Natural killer cell treated with Interleukin-12 subunit alpha and Interleukin-12 subunit beta and Interleukin-15 and Interleukin-18, amount 100 ng/mL, for 72 hours (primary cell): Measurements from ENCODE around the gene RGS10. TPM values are rescaled to one million over a fixed set of nuclear protein-coding genes. Genes with fewer than 3 reads are reported as not detected.

Source experiments
- ATAC-seq, 2 donors: fragments of 150-1000 bp; cut with Tn5 transposase in 1 of 2; sonication (Bioruptor Pico), chemical (Tn5 transposase) in 1 of 2; 2 replicates each; pipeline ENCODE4 v1.10.0; 2021
- DNase-seq: peaks from one replicate; pipeline ENCODE4 v3.0.0; 2022; ENCODE audit warnings: low spot score
- H3K27ac Mint-ChIP-seq, 2 donors: 1 replicate in 1 of 2; 2 replicates in 1 of 2; pipeline ENCODE4 v1.8.0; 2022; ENCODE audit warnings: mixed read lengths in 2 of 2, mild to moderate bottlenecking in 1 of 2, moderate library complexity in 1 of 2
- H3K27me3 Mint-ChIP-seq, 2 donors: 1 replicate in 1 of 2; 2 replicates in 1 of 2; pipeline ENCODE4 v1.8.0; 2022; ENCODE audit warnings: mixed read lengths in 2 of 2
- H3K36me3 Mint-ChIP-seq: one replicate; pipeline ENCODE4 v1.8.0; 2022; ENCODE audit warnings: mixed read lengths
- H3K4me1 Mint-ChIP-seq, 2 donors: 1 replicate in 1 of 2; 2 replicates in 1 of 2; pipeline ENCODE4 v1.8.0; 2022; ENCODE audit warnings: low read depth in 2 of 2, mixed read lengths in 2 of 2, mild to moderate bottlenecking in 1 of 2
- H3K4me3 Mint-ChIP-seq: one replicate; pipeline ENCODE4 v1.8.0; 2022; ENCODE audit warnings: mixed read lengths
- H3K9me3 Mint-ChIP-seq: 2 replicates; pipeline ENCODE4 v1.8.0; 2022; ENCODE audit warnings: mixed read lengths
- total RNA-seq, 2 donors: library from RNA; stranded (reverse); gene quantifications; one replicate each; pipeline ENCODE4 v1.2.3, GENCODE V29; 2022

RGS10 gene
- total RNA-seq, 2 donors from 2014 or later = 23.0 to 26.1 TPM

DNA sequence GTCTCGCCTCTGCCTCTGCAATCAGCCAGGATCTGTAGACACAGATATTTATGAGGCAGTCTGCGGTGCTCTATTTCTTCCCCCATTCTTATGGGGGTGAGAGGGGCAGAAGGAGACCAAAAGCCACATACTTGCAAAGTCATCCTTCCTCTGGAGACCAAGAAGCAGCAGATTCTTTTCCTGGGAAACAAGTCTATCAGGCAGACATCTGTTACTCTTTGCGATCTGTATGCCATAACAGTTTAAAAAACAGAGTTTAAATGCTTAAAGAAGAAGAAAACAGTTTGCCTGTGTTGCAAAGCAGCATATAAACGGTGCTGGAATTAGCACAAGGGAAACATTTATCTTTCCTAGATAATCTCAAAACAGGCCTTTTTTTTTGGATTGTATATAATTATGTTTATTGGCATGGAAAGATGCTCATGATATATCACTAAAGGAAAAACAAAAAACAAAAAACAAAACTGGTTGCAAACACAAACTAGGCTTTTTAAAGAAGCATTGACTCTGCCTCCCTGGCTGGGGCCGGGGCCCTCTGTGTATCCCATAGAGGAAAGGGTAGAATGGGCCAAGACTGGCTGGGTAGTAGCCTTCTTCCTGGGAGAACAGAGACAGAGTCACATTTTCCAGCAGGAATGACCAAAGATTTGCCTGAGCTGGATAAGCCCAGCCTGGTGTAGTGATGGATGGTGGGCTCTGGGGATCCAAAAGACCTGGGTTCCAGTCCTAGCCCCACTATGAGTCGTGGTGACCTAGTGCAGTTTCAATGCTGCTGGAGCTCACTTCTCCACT lies 50.4 kb downstream of the RGS10 start:
- no peaks in the 10 kb centered on the region for H3K27me3 Mint-ChIP-seq
- DNase-seq (no peak), ATAC-seq (no peak)
- peak overlapping the region in 1 of 2 donors; percentile 37 for H3K27ac Mint-ChIP-seq
- no peak overlapping the region for H3K4me3 Mint-ChIP-seq
- peaks cover 23 to 25% of the 10 kb centered on the region in 2 donors for H3K4me1 Mint-ChIP-seq
- no peaks in the 10 kb centered on the region for H3K9me3 Mint-ChIP-seq
- H3K36me3 Mint-ChIP-seq = no peaks in the 10 kb centered on the region

DNA sequence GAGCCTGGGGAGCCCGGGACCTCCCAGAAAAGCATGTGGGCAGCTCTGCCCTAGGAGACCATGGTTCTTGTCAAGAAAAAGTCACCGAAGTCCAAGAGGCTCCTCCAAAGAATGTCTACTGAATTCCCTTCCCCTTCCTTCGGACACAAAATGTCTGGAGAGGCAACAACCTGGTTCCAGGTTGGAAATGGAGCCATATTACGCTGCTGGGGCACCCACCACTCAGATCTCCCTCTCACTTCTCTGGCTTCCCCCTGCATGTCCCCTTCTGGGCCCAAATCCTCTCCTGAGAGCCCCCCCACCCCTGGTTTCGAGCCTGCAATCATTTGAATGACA lies 52.6 kb downstream of the RGS10 start:
- Mint-ChIP-seq H3K27me3 (no peaks in the 10 kb centered on the region), H3K36me3 (no peaks in the 10 kb centered on the region), H3K27ac (peak overlapping the region; percentile 70 to 87), H3K4me3 (peak overlapping the region; percentile 62), H3K9me3 (no peaks in the 10 kb centered on the region), H3K4me1 (peaks cover 18 to 20% of the 10 kb centered on the region in 2 donors)
- ATAC-seq (no peak), DNase-seq (no peak)

DNA sequence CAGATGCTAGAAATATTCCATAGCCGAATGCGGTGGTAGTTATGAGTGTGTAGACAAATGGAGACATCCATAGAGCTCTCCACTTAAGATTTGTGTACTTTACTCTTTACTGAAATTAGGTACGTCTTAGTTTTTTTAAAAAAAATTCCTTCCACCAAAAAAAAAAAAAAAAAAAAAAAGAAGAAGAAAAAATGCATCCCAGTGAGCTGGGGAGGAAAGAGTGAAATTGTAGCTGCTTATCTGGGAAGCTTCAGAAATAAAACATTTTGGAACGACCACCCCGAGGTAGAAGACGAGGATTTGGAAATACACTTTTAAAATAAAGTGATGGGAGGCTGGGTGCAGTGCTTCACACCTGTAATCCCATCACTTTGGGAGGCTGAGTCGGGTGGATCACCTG lies 53.8 kb downstream of the RGS10 start:
- peak overlapping the region; percentile 70 to 87 for H3K27ac Mint-ChIP-seq
- peaks cover 7 to 8% of the 10 kb centered on the region in 2 donors for H3K4me1 Mint-ChIP-seq
- no peak for DNase-seq
- no peaks in the 10 kb centered on the region for H3K9me3 Mint-ChIP-seq
- no peaks in the 10 kb centered on the region for H3K27me3 Mint-ChIP-seq
- H3K36me3 Mint-ChIP-seq = no peaks in the 10 kb centered on the region
- ATAC-seq = no peak
- no peak overlapping the region for H3K4me3 Mint-ChIP-seq

DNA sequence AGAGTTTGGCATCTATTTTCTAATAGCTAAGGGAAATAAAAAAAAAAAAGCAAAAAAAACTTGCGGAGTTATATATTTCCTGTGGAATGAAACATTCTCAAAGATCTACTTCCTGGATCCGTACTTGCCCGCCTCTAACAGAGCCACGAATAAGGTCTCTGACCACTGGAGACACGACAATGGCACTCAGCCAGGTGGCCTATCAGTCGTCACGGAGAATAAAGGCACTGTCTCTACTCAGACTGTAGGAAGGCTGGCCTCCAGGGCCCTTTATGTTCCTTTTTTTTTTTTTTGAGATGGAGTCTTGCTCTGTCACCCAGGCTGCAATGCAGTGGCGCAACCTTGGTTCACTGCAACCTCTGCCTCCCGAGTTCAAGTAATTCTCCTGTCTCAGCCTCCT lies 58.7 kb downstream of the RGS10 start:
- ATAC-seq (no peak), DNase-seq (no peak)
- peaks cover 0 to 4% of the 10 kb centered on the region in 2 donors for H3K27me3 Mint-ChIP-seq
- H3K4me3 Mint-ChIP-seq = no peak overlapping the region
- H3K4me1 Mint-ChIP-seq = peaks cover 3 to 4% of the 10 kb centered on the region in 2 donors
- H3K9me3 Mint-ChIP-seq = no peaks in the 10 kb centered on the region
- H3K36me3 Mint-ChIP-seq = no peaks in the 10 kb centered on the region
- no peak overlapping the region for H3K27ac Mint-ChIP-seq

DNA sequence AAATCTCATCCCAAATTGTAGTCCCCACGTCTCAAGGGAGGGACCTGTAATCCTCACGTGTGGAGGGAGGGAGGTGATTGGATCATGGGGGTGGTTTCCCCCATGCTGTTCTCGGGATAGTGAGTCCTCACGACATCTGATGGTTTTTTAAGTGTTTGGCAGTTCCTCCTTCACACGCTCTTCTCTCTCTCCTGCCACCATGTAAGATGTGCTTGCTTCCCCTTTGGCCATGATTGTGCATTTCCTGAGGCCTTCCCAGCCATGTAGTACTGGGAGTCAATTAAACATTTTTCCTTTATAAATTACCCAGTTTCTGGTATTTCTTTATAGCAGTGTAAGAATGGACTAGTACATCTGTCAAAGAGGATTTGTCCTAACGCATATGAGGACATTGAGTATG lies 59.5 kb downstream of the RGS10 start:
- no peak overlapping the region for H3K4me3 Mint-ChIP-seq
- peaks cover 0 to 4% of the 10 kb centered on the region in 2 donors for H3K27me3 Mint-ChIP-seq
- H3K27ac Mint-ChIP-seq = no peak overlapping the region
- no peaks in the 10 kb centered on the region for H3K36me3 Mint-ChIP-seq
- no peaks in the 10 kb centered on the region for H3K9me3 Mint-ChIP-seq
- peaks cover 9 to 10% of the 10 kb centered on the region in 2 donors for H3K4me1 Mint-ChIP-seq
- no peak for DNase-seq
- ATAC-seq = no peak

GRCh38 chr10:119481781-119482426 lies 60.6 kb downstream of the RGS10 start:
- no peak for DNase-seq
- H3K27ac Mint-ChIP-seq = no peak overlapping the region
- H3K27me3 Mint-ChIP-seq = peaks cover 10 to 12% of the 10 kb centered on the region in 2 donors
- no peaks in the 10 kb centered on the region for H3K36me3 Mint-ChIP-seq
- no peak for ATAC-seq
- H3K4me1 Mint-ChIP-seq = peaks cover 17 to 19% of the 10 kb centered on the region in 2 donors
- H3K9me3 Mint-ChIP-seq = no peaks in the 10 kb centered on the region
- H3K4me3 Mint-ChIP-seq = no peak overlapping the region

GRCh38 chr10:119480667-119481066 lies 61.9 kb downstream of the RGS10 start:
- DNase-seq (no peak), ATAC-seq (no peak)
- H3K27me3 Mint-ChIP-seq = peaks cover 12 to 20% of the 10 kb centered on the region in 2 donors
- no peaks in the 10 kb centered on the region for H3K9me3 Mint-ChIP-seq
- H3K4me1 Mint-ChIP-seq = peaks cover 17 to 19% of the 10 kb centered on the region in 2 donors
- no peaks in the 10 kb centered on the region for H3K36me3 Mint-ChIP-seq
- no peak overlapping the region for H3K27ac Mint-ChIP-seq
- no peak overlapping the region for H3K4me3 Mint-ChIP-seq

DNA sequence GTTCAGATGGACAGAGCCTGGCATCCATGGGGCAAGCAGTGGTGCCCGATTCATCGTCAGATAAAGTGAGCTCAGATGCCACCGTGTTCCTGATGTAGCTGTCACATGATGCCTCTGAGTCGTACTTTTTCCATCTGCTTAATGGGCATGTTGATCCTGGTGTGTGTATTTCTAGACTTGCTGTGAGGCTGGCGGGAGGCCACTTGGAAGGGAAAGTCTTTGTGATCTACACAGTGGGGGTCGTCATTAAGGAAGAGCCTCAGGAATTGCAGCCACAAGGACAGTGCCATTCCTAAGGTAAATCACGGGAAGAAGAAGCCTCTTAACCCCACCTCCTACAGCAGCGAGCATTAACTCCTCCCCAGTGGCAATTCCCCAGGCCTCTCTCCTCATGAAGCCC lies 63.0 kb downstream of the RGS10 start:
- ATAC-seq = no peak
- no peak for DNase-seq
- no peaks in the 10 kb centered on the region for H3K36me3 Mint-ChIP-seq
- peaks cover 17 to 19% of the 10 kb centered on the region in 2 donors for H3K4me1 Mint-ChIP-seq
- peaks cover 12 to 20% of the 10 kb centered on the region in 2 donors for H3K27me3 Mint-ChIP-seq
- H3K27ac Mint-ChIP-seq = no peak overlapping the region
- H3K9me3 Mint-ChIP-seq = no peaks in the 10 kb centered on the region
- H3K4me3 Mint-ChIP-seq = no peak overlapping the region

DNA sequence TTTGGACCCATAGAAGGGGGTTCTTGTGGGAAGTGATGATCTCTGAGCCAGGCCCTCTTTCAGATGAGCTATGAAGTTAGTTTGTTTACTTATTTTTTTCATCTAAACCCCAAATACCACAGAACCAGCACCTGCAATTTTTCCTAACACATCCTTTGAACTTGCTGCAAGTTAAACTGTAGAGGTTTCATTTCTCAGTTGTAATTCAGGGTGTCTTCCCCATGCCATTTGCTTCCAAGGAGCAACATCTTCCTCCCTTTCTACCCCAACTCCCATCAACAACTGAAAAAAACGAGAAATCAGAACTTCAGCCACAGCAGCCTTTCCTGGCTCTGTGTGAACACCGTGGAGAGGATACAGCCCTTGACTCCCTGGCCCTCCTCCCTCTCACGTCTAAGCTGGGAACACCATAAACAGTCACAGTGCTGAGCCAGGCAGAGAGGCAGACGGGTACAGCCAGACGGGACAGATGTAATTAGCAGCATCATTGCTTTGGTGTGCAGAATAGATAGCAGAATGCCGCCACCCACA lies 63.6 kb downstream of the RGS10 start:
- DNase-seq (no peak), ATAC-seq (no peak)
- Mint-ChIP-seq H3K4me3 (peak overlapping the region; percentile 65), H3K27ac (peak overlapping the region in 1 of 2 donors; percentile 38), H3K36me3 (no peaks in the 10 kb centered on the region), H3K27me3 (peaks cover 12 to 22% of the 10 kb centered on the region in 2 donors), H3K4me1 (peaks cover 17 to 19% of the 10 kb centered on the region in 2 donors), H3K9me3 (no peaks in the 10 kb centered on the region)

DNA sequence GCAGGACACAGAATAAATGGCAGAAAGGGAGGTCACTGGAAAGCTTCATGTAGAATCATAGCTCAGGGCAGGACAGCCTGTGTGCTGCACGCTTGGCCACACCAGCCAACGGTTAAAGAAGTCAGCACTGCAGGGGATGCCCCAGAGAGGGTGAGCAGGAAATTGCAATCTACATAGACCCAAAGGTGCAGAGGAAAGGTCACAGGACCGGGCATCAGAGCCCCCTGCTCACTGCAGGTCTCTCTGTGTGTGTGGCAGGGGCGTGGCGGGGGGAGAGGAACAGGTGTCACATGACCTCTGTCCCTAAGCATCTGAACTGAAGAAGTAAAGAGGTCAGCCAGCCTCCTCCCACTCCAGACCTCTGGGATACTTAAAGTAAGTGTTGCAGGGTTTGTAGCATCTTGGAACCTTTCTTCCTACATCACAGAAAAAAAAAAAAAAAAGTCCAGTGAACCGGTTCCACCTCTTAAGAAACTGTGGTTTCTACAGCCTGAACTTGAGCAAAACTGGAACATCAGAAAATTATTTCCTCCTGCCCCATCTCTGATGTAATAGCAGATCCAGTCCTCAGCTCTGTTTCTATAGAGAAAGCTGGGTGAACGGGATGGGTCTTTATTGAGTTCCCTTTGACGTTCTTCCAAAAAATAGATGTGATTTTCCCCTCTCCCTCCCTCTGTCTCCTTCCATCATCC lies 64.3 kb downstream of the RGS10 start:
- ATAC-seq (peak; percentile 68 to 90), DNase-seq (no peak)
- H3K27ac Mint-ChIP-seq = peak overlapping the region in 1 of 2 donors; percentile 54
- peaks cover 17 to 19% of the 10 kb centered on the region in 2 donors for H3K4me1 Mint-ChIP-seq
- peak overlapping the region; percentile 65 for H3K4me3 Mint-ChIP-seq
- H3K27me3 Mint-ChIP-seq = peaks cover 12 to 22% of the 10 kb centered on the region in 2 donors
- H3K9me3 Mint-ChIP-seq = no peaks in the 10 kb centered on the region
- no peaks in the 10 kb centered on the region for H3K36me3 Mint-ChIP-seq

DNA sequence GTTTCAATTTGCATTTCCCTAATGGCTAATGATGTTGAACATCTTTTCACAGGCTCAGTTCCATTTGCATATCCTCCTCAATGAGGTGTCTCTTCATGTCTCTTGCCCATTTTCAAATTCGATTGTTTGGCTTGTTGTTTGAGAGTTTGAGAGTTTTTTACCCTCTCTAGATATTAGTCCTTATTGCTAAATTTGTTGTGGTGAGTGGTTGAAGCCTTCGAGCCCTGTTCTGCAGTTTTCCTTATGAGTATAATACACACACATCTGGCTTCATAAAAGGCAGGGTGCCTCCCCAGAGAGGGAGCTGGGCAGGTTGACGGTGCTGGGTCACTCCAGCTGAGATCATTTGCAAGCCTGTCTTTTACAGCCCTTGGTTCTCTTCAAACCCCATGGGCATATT lies 65.1 kb downstream of the RGS10 start:
- peaks cover 12 to 22% of the 10 kb centered on the region in 2 donors for H3K27me3 Mint-ChIP-seq
- no peaks in the 10 kb centered on the region for H3K36me3 Mint-ChIP-seq
- DNase-seq (no peak), ATAC-seq (peak in 1 of 2 donors; percentile 41)
- H3K4me1 Mint-ChIP-seq = peaks cover 17 to 19% of the 10 kb centered on the region in 2 donors
- no peaks in the 10 kb centered on the region for H3K9me3 Mint-ChIP-seq
- H3K4me3 Mint-ChIP-seq = peak overlapping the region; percentile 65
- peak overlapping the region in 1 of 2 donors; percentile 54 for H3K27ac Mint-ChIP-seq

GRCh38 chr10:119474606-119475005 lies 67.9 kb downstream of the RGS10 start:
- DNase-seq (no peak), ATAC-seq (no peak)
- peaks cover 17 to 19% of the 10 kb centered on the region in 2 donors for H3K4me1 Mint-ChIP-seq
- no peak overlapping the region for H3K27ac Mint-ChIP-seq
- no peaks in the 10 kb centered on the region for H3K36me3 Mint-ChIP-seq
- no peaks in the 10 kb centered on the region for H3K9me3 Mint-ChIP-seq
- H3K4me3 Mint-ChIP-seq = no peak overlapping the region
- H3K27me3 Mint-ChIP-seq = peaks cover 12 to 22% of the 10 kb centered on the region in 2 donors

GRCh38 chr10:119473771-119474170 lies 68.7 kb downstream of the RGS10 start:
- ATAC-seq = no peak
- peaks cover 12 to 19% of the 10 kb centered on the region in 2 donors for H3K27me3 Mint-ChIP-seq
- no peak for DNase-seq
- H3K4me3 Mint-ChIP-seq = no peak overlapping the region
- peaks cover 13 to 15% of the 10 kb centered on the region in 2 donors for H3K4me1 Mint-ChIP-seq
- H3K36me3 Mint-ChIP-seq = no peaks in the 10 kb centered on the region
- no peak overlapping the region for H3K27ac Mint-ChIP-seq
- no peaks in the 10 kb centered on the region for H3K9me3 Mint-ChIP-seq
